HG03558 (cell line): Measurements from ENCODE around the gene SLC5A11.
"Not testable (repeated sequence)": the region's sequence is repeated elsewhere in the genome, so short reads cannot be mapped to it uniquely, and the experiment has no call there.

Source experiments
- ATAC-seq: cut with Tn5 transposase; IDR thresholded peaks from one replicate; pipeline ENCODE4 v1.9.1; 2021; ENCODE audit warnings: moderate number of reproducible peaks; ENCODE audit not compliant: unreplicated experiment; ENCODE audit errors: extremely low read depth

The SLC5A11 gene

GRCh38 chr16:24845726-24846547 is at the start of gene SLC5A11:
Gene SLC5A11, plus strand, starts transcription at chr16:24845963. Its CDS starts 12,681 bp downstream, at chr16:24858644.
- ATAC-seq = no peak

- no peak for ATAC-seq
Observed at GRCh38 chr16:24800586-24800985, 45.2 kb upstream of the SLC5A11 start.

- ATAC-seq = no peak
Observed at GRCh38 chr16:24801761-24802302, 43.9 kb upstream of the SLC5A11 start.

- no peak for ATAC-seq
Observed at GRCh38 chr16:24805484-24805883, 40.3 kb upstream of the SLC5A11 start.

GRCh38 chr16:24807301-24807700 is 38.5 kb upstream of the SLC5A11 start:
- no peak for ATAC-seq

GRCh38 chr16:24810951-24811843 is 34.6 kb upstream of the SLC5A11 start:
- ATAC-seq = no peak

- ATAC-seq = not testable (repeated sequence)
Observed at GRCh38 chr16:24812813-24813212, 33.0 kb upstream of the SLC5A11 start.

- ATAC-seq = no peak
Observed at GRCh38 chr16:24815021-24815420, 30.7 kb upstream of the SLC5A11 start.

GRCh38 chr16:24816688-24817087 is 29.1 kb upstream of the SLC5A11 start:
- ATAC-seq = no peak

- no peak for ATAC-seq
Observed at GRCh38 chr16:24819462-24820040, 26.2 kb upstream of the SLC5A11 start.

- ATAC-seq = no peak
Observed at GRCh38 chr16:24820522-24820921, 25.2 kb upstream of the SLC5A11 start.

- ATAC-seq = no peak
Observed at GRCh38 chr16:24821129-24821528, 24.6 kb upstream of the SLC5A11 start.

- no peak for ATAC-seq
Observed at GRCh38 chr16:24822542-24822941, 23.2 kb upstream of the SLC5A11 start.

- ATAC-seq = no peak
Observed at GRCh38 chr16:24822974-24823373, 22.8 kb upstream of the SLC5A11 start.

- ATAC-seq = no peak
Observed at GRCh38 chr16:24825696-24826095, 20.1 kb upstream of the SLC5A11 start.

- no peak for ATAC-seq
Observed at GRCh38 chr16:24826096-24826690, 19.6 kb upstream of the SLC5A11 start.

GRCh38 chr16:24826817-24827566 is 18.8 kb upstream of the SLC5A11 start:
- no peak for ATAC-seq

GRCh38 chr16:24829153-24829552 is 16.6 kb upstream of the SLC5A11 start:
- ATAC-seq = no peak

GRCh38 chr16:24833352-24833751 is 12.4 kb upstream of the SLC5A11 start:
- no peak for ATAC-seq
